HG03354 (cell line): ENCODE data around the gene ZBED5.
"Not testable (repeated sequence)": the region's sequence is repeated elsewhere in the genome, so short reads cannot be mapped to it uniquely, and the experiment has no call there.

ENCODE experiments used
- ATAC-seq: cut with Tn5 transposase; IDR thresholded peaks from one replicate; pipeline ENCODE4 v1.9.1; 2021; ENCODE audit warnings: mild to moderate bottlenecking; ENCODE audit not compliant: unreplicated experiment, poor library complexity, severe bottlenecking

The ZBED5 gene

DNA sequence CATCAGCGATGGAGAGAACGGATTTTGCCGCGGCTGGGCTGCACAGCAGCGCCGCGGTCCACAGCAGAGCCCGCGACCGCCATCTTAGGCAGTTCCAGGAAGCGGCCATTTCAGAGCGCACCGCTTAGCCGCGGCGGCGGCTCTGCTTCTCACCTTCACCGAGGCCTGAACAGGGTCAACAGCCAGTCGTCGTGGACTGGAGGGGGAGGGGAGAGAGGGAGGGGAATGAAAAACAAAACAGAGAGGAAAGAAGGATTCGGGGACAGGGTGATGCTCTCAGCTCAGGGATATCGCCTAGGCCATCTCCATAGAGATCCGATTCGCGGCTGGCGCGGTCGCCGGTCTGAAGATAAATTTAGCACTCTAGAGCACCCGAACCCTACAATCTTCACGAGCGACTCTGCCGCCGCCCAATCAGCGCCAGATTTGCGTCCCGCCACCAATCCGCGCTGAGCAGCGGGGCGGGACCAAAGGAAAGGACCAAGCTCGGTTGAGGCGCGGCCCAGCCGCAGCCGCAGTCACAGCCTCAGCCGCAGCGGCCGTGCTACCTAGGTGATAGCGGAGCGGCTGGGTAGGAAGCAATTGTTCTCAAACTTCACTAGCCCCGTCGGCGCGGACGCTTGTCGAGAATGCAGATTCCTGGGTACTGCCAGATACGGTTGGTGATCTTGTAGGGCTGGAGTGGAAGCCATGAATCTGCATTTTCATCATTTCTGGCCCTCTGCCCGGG, at the start of gene ZBED5:
ZBED5 (minus strand) TSS at position 345 of the 730 bp plus-strand sequence. CDS start 3,108 bp downstream, outside the sequence.
- peak; percentile 92 for ATAC-seq

DNA sequence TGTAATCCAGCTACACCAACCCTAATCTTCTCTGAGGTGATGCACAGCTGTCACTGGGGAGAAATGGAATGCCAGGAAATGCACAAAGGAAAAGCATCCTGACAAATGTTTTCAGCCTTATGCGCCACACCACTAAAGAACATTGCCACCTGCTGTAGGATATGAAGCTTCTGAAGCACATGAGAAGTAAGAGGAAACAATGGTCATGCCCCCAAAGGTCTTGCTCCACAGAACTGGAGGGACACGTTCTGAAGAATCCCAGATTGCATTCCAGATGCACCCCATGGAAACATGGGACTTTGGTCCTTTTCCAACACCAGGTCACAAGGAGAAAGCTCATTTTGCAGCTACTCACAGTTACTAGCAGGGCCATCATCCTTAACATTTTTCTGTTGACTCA, 48.7 kb upstream of the ZBED5 start:
- ATAC-seq, result no peak

DNA sequence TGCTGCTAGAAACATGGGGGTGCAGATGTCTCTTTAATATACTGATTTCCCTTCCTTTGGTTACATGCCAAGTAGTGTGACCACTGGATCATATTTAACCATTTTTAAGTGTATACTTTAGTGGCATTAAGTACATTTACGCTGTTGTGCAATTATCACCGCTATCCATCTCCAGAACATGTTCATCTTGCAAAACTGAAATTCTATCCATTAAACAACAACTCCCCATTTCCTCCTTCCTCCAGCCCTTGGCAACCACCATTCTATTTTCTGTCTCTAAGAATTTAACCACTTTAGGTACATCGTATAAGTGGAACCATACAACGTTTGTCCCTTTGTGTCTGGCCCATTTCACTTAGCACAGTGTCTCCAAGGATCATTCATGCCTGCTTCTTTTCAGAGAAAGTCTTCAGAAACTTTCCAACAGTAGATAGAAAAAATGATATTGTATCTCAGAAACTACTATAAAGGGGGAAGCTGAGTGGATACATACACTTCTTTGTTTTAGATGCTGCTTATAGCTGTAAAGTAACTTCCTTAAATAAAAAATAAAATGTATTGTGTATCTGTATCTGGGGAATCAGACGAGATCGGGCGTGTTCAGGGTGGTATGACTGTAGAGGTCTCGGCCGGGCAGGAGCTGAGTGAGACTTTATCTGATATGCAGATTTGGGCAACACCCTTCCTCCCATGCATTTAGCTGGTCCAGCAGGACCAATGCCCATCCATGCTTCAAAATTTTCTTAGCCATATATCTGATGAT, 44.6 kb upstream of the ZBED5 start:
- ATAC-seq, result no peak

DNA sequence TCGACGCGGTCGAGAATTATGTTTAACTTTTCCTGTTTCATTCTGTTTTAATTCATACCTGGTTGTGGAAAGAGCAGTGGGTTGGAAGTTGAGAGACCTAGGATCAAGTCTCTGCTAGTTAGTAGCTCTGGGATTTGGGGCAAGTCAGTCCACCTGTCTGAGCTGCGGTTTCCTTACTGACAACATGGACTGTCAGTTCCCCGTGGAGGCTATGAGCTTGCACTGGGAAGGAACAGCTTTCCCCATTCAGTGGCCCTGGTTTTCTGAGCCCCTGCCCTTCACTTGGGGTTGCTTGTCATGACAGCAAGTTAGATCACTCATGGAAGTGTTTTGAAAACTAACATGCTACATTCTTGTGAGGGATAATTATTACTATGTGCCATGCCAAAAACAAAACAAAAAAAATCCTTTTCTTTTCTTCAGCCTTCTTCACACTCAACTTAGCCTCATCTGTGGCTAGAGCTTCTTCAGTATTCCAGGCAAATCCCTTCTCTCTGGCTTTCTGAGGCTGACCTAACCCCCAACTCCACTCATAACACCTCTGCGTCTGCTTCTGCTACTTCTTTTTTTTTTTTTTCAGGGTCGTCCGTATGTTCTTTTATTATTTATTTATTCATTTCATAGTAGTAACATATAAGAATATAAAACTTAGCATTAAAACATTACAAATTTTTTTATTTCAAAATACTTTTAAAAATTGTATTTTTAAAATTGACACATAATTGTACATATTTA, 43.0 kb upstream of the ZBED5 start:
- no peak for ATAC-seq

- peak; percentile 20 for ATAC-seq
Measured at GRCh38 chr11:10899121-10899830, 41.4 kb upstream of the ZBED5 start.

DNA sequence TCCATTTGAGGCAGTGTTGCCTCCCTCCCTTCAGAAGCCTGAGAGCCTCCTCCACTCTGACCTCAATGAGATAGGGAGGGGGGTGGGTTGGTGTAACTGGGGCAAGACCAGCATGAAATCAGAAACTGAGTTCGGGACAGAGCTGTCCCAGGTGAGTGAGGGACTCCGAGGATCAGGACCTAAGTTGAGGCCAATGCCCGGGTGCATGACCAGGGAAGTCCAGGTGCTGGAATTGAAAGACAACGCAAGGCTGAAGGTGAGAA, 40.8 kb upstream of the ZBED5 start:
- ATAC-seq, result no peak

GRCh38 chr11:10898003-10898762, 40.3 kb upstream of the ZBED5 start:
- ATAC-seq, result no peak

- no peak for ATAC-seq
Measured at GRCh38 chr11:10897150-10897549, 39.3 kb upstream of the ZBED5 start.

- ATAC-seq, result no peak
Measured at GRCh38 chr11:10896493-10896892, 38.6 kb upstream of the ZBED5 start.

DNA sequence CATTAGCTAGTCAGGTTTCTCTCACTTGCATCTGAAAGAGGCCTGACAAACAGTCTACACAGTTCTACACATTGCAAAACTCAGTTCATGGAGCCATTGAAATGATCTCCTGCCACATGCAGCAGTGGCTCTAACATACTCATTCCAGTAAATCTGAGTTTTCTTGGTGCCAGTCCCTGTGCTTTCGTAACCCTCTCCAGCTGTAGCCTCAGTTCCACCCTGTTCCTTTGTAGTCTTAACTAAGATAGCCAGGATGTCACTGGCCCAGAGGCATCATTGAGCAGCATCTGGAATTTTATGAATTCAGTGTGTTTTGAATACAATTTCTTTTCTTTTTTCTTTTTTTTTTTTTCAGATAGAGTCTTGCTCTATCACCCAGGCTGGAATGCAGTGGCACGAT, 37.4 kb upstream of the ZBED5 start:
- no peak for ATAC-seq

- ATAC-seq, result no peak
Measured at GRCh38 chr11:10894666-10895065, 36.8 kb upstream of the ZBED5 start.

DNA sequence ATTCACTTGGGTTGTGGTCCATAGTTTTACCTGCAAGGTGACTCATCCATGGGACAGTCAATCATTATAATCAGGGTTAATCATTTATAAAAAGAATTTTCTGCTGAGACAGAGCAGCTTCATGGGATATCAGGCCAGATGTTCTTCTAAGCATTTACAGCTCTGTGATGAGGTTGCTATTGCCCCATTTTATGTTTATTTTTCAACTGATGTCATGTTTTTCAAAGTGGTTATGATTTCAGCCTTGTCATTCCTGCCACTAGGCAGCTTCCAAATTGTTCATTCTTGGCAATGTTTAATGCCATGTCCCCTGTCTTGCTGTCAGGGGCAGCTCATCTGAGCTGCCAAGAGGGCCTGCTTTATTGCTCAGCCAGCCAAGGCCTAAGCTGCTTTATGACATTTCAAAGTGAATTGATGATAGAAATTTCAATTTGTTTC, 35.9 kb upstream of the ZBED5 start:
- ATAC-seq, result no peak

GRCh38 chr11:10892250-10892649, 34.4 kb upstream of the ZBED5 start:
- ATAC-seq, result no peak

GRCh38 chr11:10891151-10891720, 33.4 kb upstream of the ZBED5 start:
- ATAC-seq, result no peak

GRCh38 chr11:10890083-10890482, 32.2 kb upstream of the ZBED5 start:
- not testable (repeated sequence) for ATAC-seq

DNA sequence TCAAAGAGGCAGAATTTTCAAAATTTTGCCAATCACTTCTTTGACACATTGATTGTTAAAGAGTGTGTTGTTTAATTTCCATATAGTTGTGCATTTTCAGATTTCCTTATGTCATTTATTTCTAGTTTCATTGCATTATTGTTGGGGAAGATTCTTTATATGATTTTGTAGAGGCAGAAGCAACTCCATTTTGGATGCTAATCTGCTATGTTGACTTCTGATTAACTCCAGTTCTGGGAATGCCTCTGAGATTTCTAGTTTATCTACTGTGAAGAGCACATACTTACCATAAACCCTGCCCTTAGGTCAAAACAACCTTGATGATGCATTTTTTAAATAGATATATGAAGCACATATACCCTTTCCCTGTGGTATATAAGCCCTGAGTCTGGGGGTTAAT, 29.5 kb upstream of the ZBED5 start:
- ATAC-seq, result no peak

DNA sequence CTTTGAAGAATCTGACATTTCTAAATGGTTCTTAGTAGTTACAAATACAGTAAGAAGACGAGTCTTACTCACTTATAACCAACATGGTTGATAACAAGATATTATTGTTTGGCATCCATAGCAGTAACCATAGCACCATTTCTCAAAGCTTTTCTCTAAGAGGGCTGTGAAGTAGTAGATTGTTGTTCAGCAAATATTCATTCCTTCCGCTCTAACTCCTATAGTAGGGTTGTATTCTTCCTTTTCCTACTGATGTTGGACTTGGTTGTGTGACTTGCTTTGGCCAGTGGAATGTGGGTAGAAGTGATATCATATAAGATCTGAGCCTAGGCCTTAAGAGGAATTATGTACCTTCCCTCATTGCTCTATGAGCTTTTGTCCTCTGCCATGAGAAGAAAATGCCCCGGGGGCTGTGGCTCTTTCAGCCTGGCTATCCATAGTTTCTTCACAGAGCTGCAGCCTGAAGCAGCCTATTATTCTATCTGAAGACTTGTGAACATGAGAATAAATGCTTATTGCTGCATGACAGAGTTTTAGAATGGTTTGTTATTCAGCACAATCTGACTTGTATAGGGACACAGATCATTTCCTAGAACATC, 28.9 kb upstream of the ZBED5 start:
- ATAC-seq, result no peak

GRCh38 chr11:10885703-10886363, 28.0 kb upstream of the ZBED5 start:
- no peak for ATAC-seq
